GM10266 (cell line): ENCODE data around the gene PARD3B.

Experiments used
- DNase-seq: peaks from one replicate; pipeline ENCODE4 v3.0.0; 2012; ENCODE audit errors: extremely low spot score
- CTCF ChIP-seq: IDR thresholded peaks from 2 replicates; pipeline ENCODE4 v1.5.1; 2012; ENCODE audit warnings: mild to moderate bottlenecking, low read depth; ENCODE audit not compliant: control insufficient read depth, insufficient read depth; ENCODE audit errors: missing control alignments

PARD3B gene

GRCh38 chr2:205462681-205463345 lies 917.5 kb downstream of the PARD3B start:
- no peak for DNase-seq
- no peak for TF ChIP-seq CTCF

GRCh38 chr2:205463466-205464025 lies 918.3 kb downstream of the PARD3B start:
- TF ChIP-seq CTCF, result no peak

GRCh38 chr2:205464681-205465080 lies 919.4 kb downstream of the PARD3B start:
- TF ChIP-seq CTCF, result no peak
- no peak for DNase-seq

More at GRCh38 chr2:205463466-205464025, 918.3 kb downstream of the PARD3B start:
- DNase-seq, result no peak

GRCh38 chr2:205465791-205466190 lies 920.5 kb downstream of the PARD3B start:
- DNase-seq, result no peak
- TF ChIP-seq CTCF, result no peak

GRCh38 chr2:205471776-205472175 lies 926.5 kb downstream of the PARD3B start:
- no peak for TF ChIP-seq CTCF
- DNase-seq, result no peak

- no peak for TF ChIP-seq CTCF
- no peak for DNase-seq
Observed at GRCh38 chr2:205473791-205474190, 928.5 kb downstream of the PARD3B start.

- no peak for DNase-seq
- no peak for TF ChIP-seq CTCF
Observed at GRCh38 chr2:205474741-205475415, 929.6 kb downstream of the PARD3B start.
